PC-3 (cell line): ENCODE measurements around the gene TRABD2A. TPM values are rescaled to one million over a fixed set of nuclear protein-coding genes. Genes with fewer than 3 reads are reported as not detected.
"Not testable (repeated sequence)": the region's sequence is repeated elsewhere in the genome, so short reads cannot be mapped to it uniquely, and the experiment has no call there.

ENCODE experiments used
- ATAC-seq: fragments of 200-7000 bp; cut with Tn5 transposase; 2 replicates; pipeline ENCODE4 v1.9.1; 2020; ENCODE audit warnings: mild to moderate bottlenecking, moderate library complexity
- BruUV-seq: library from RNA; stranded (reverse); fragments of 400-500 nt; replicated peaks from 2 replicates; lab custom pipeline; 2021; lab: Mats Ljungman, UMichigan
- CTCF ChIA-PET: fragments of 300-600 bp; sonication (Branson Sonifier 250); formaldehyde crosslinking; loops from one replicate; lab custom pipeline; 2022; ENCODE audit warnings: antibody characterized with exemption; lab: Charles Lee
- POLR2A ChIA-PET: fragments of 300-600 bp; sonication (Branson Sonifier 250); formaldehyde crosslinking; loops from one replicate; lab custom pipeline; 2022; ENCODE audit warnings: antibody characterized with exemption; ENCODE audit not compliant: unreplicated experiment; lab: Charles Lee
- DNase-seq: peaks from one replicate; pipeline ENCODE4 v3.0.0-alpha.2; 2015
- H2AFZ ChIP-seq: fragments of 300-600 bp; sonication (generic); 2 replicates; pipeline ENCODE4 v1.6.0; 2016; ENCODE audit warnings: antibody characterized with exemption, low read length
- H3F3A ChIP-seq: fragments of 300-600 bp; sonication (generic); one replicate; pipeline ENCODE4 v1.6.0; 2017; ENCODE audit warnings: antibody characterized with exemption, low read length, control low read depth, mild to moderate bottlenecking; ENCODE audit not compliant: unreplicated experiment
- H3K27ac ChIP-seq: fragments of 300-600 bp; sonication (generic); 2 replicates; pipeline ENCODE4 v1.5.1; 2016; ENCODE audit warnings: mild to moderate bottlenecking, low read length
- H3K27me3 ChIP-seq: fragments of 300-600 bp; sonication (generic); 2 replicates; pipeline ENCODE4 v1.6.1; 2016; ENCODE audit warnings: low read length, mixed read lengths
- H3K36me3 ChIP-seq: fragments of 300-600 bp; sonication (generic); 2 replicates; pipeline ENCODE4 v1.6.1; 2016; ENCODE audit warnings: low read depth, mixed run types, low read length, mixed read lengths
- H3K4me1 ChIP-seq: fragments of 300-600 bp; sonication (generic); 2 replicates; pipeline ENCODE4 v1.5.1; 2016; ENCODE audit warnings: low read length; ENCODE audit not compliant: insufficient read depth
- H3K4me2 ChIP-seq: fragments of 300-600 bp; sonication (generic); 2 replicates; pipeline ENCODE4 v1.6.0; 2016; ENCODE audit warnings: low read length
- H3K4me3 ChIP-seq: fragments of 300-600 bp; sonication (generic); 2 replicates; pipeline ENCODE4 v1.5.1; 2016; ENCODE audit warnings: mild to moderate bottlenecking, low read length, mixed read lengths
- H3K79me2 ChIP-seq: fragments of 300-600 bp; sonication (generic); 2 replicates; pipeline ENCODE4 v1.6.1; 2017; ENCODE audit warnings: low read length, mixed read lengths
- H3K9ac ChIP-seq: fragments of 300-600 bp; sonication (generic); 2 replicates; pipeline ENCODE4 v1.6.0; 2016; ENCODE audit warnings: mild to moderate bottlenecking, low read length
- H3K9me2 ChIP-seq: fragments of 300-600 bp; sonication (generic); replicated peaks from 2 replicates; pipeline ENCODE4 v1.6.1; 2016; ENCODE audit warnings: mixed run types, low read length, mixed read lengths
- H3K9me3 ChIP-seq: fragments of 300-600 bp; sonication (generic); 2 replicates; pipeline ENCODE4 v1.6.1; 2016; ENCODE audit warnings: low read length, mixed read lengths
- H4K20me1 ChIP-seq: fragments of 300-600 bp; sonication (generic); 2 replicates; pipeline ENCODE4 v1.6.1; 2016; ENCODE audit warnings: low read length, mixed read lengths
- CTCF ChIP-seq: fragments of 300-600 bp; sonication (generic); conservative IDR thresholded peaks from 2 replicates; pipeline ENCODE4 v1.5.1; 2017; ENCODE audit warnings: antibody characterized with exemption, low read depth, mild to moderate bottlenecking, low read length
- EZH2 ChIP-seq: fragments of 300-600 bp; sonication (generic); IDR thresholded peaks from one replicate; pipeline ENCODE4 v1.6.1; 2017; ENCODE audit warnings: antibody characterized with exemption, mild to moderate bottlenecking, low read length; ENCODE audit not compliant: unreplicated experiment
- EZH2phosphoT487 ChIP-seq: fragments of 300-600 bp; sonication (generic); IDR thresholded peaks from 2 replicates; pipeline ENCODE4 v1.6.1; 2018; ENCODE audit warnings: mild to moderate bottlenecking, antibody characterized with exemption, low read length, borderline replicate concordance
- intact Hi-C: fragments of 100-400 bp; cut with micrococcal nuclease; formaldehyde crosslinking; loops from 2 replicates; pipeline ENCODE4 v1.9.0; 2023
- total RNA-seq: library from RNA; depleted of rRNA; stranded (reverse); fragments of >200 nt; gene quantifications from 2 replicates; pipeline ENCODE4 v1.2.3, GENCODE V29; 2014

Gene TRABD2A
- total RNA-seq, 1 experiment from 2014 or later: 2.0 TPM

GRCh38 chr2:84878459-84878858 is 2.4 kb downstream of the TRABD2A start:
- no TSS peak for BruUV-seq
- Histone ChIP-seq H2AFZ (no peak overlapping the region), H3K36me3 (no peaks in the 10 kb centered on the region), H3K9me2 (no peaks in the 10 kb centered on the region), H3K27ac (no peak overlapping the region), H3K4me1 (peaks cover 5% of the 10 kb centered on the region), H3F3A (no peaks in the 10 kb centered on the region), H3K4me3 (no peak overlapping the region), H3K79me2 (no peaks in the 10 kb centered on the region), H3K4me2 (no peak overlapping the region), H3K9me3 (no peaks in the 10 kb centered on the region), H4K20me1 (no peaks in the 10 kb centered on the region), H3K9ac (no peak overlapping the region), H3K27me3 (peaks cover 15% of the 10 kb centered on the region)
- ChIA-PET CTCF (no interaction called here), POLR2A (no interaction called here)
- intact Hi-C loops: no loop called here
- ATAC-seq (no peak), DNase-seq (no peak)
- TF ChIP-seq EZH2phosphoT487 (no peak), EZH2 (no peak)

DNA sequence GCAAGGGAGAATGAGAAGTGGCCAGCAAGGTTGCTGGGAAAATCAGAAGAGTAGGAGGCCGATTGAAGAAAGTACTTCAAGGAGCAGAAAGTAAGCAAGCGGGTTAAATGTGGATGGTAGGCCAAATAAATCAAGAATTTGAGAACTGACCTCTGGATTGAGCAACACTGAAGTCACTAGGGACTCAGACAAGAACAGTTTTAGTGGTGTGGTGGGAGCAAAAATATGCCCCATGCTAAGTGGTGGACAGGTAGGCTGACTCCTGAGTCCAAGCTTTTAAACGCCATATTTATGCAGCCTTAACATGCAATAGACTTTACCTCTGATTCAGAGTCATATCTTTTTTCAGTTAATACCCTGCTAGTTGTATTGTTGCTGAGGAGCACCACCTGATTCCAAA is 4.5 kb downstream of the TRABD2A start:
- Histone ChIP-seq H3K9me2 (no peaks in the 10 kb centered on the region), H3K27ac (no peak overlapping the region), H3K79me2 (no peaks in the 10 kb centered on the region), H3K9ac (no peak overlapping the region), H3K4me2 (no peak overlapping the region), H3K4me3 (no peak overlapping the region), H3K4me1 (peaks cover 5% of the 10 kb centered on the region), H3K36me3 (no peaks in the 10 kb centered on the region), H3F3A (no peaks in the 10 kb centered on the region), H2AFZ (no peak overlapping the region), H4K20me1 (no peaks in the 10 kb centered on the region), H3K9me3 (no peaks in the 10 kb centered on the region), H3K27me3 (peaks cover 13% of the 10 kb centered on the region)
- POLR2A ChIA-PET: no interaction called here
- intact Hi-C loops: no loop called here
- no peak for ATAC-seq
- no peak for TF ChIP-seq EZH2
- TF ChIP-seq EZH2phosphoT487: no peak
- TF ChIP-seq CTCF: no peak
- DNase-seq: no peak
- CTCF ChIA-PET: no interaction called here
- BruUV-seq: no TSS peak

GRCh38 chr2:84875619-84876018 is 5.3 kb downstream of the TRABD2A start:
- H3K9me3 ChIP-seq, H3K36me3 ChIP-seq, H3K79me2 ChIP-seq, H2AFZ ChIP-seq, BruUV-seq, H3K27me3 ChIP-seq, POLR2A ChIA-PET, H3K9me2 ChIP-seq, H3K4me3 ChIP-seq, H4K20me1 ChIP-seq, H3K27ac ChIP-seq, H3K4me1 ChIP-seq, intact Hi-C loops, CTCF ChIA-PET, H3K9ac ChIP-seq, DNase-seq, H3K4me2 ChIP-seq, ATAC-seq, H3F3A ChIP-seq: not testable (repeated sequence)

DNA sequence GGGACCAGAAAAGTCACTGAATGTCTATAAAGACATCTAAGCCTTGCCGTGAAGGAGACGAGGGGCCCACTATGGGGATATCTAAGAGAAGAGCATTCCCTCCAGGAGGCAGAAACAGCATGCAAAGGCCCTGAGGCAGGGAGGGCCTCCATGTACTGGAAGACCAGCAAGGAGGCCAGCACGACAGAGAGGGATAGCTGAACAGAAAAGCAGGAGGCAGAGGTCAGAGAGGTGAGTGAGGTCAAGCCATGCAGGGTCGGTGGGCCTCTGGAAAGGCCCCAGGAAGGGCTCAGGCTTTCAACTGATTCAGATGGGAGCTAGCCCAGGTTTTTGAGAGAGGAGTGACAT is 5.7 kb downstream of the TRABD2A start:
- Histone ChIP-seq H3K4me1 (no peaks in the 10 kb centered on the region), H4K20me1 (no peaks in the 10 kb centered on the region), H3K4me3 (no peak overlapping the region), H3K9me3 (no peaks in the 10 kb centered on the region), H3K9ac (no peak overlapping the region), H3K9me2 (no peaks in the 10 kb centered on the region), H3K79me2 (no peaks in the 10 kb centered on the region), H3K27me3 (peaks cover 3% of the 10 kb centered on the region), H3K36me3 (no peaks in the 10 kb centered on the region), H3K4me2 (no peak overlapping the region), H3K27ac (no peak overlapping the region), H3F3A (no peaks in the 10 kb centered on the region), H2AFZ (no peak overlapping the region)
- ATAC-seq (no peak), DNase-seq (no peak)
- TF ChIP-seq CTCF: no peak
- no peak for TF ChIP-seq EZH2phosphoT487
- TF ChIP-seq EZH2: no peak
- CTCF ChIA-PET: no interaction called here
- POLR2A ChIA-PET: interaction anchor here (0.9 kb wide), 1 partner anchor 843 kb away, joined by 6 read pairs; no protein-coding TSS in a partner anchor
- BruUV-seq: no TSS peak
- intact Hi-C loops: no loop called here
